ENCODE measurements around the gene PAM.
A peak's percentile ranks its signal among the peaks of the same experiment; 100 is the strongest.
"Not testable (repeated sequence)": the region's sequence is repeated elsewhere in the genome, so short reads cannot be mapped to it uniquely, and the experiment has no call there.

PAM gene

DNA sequence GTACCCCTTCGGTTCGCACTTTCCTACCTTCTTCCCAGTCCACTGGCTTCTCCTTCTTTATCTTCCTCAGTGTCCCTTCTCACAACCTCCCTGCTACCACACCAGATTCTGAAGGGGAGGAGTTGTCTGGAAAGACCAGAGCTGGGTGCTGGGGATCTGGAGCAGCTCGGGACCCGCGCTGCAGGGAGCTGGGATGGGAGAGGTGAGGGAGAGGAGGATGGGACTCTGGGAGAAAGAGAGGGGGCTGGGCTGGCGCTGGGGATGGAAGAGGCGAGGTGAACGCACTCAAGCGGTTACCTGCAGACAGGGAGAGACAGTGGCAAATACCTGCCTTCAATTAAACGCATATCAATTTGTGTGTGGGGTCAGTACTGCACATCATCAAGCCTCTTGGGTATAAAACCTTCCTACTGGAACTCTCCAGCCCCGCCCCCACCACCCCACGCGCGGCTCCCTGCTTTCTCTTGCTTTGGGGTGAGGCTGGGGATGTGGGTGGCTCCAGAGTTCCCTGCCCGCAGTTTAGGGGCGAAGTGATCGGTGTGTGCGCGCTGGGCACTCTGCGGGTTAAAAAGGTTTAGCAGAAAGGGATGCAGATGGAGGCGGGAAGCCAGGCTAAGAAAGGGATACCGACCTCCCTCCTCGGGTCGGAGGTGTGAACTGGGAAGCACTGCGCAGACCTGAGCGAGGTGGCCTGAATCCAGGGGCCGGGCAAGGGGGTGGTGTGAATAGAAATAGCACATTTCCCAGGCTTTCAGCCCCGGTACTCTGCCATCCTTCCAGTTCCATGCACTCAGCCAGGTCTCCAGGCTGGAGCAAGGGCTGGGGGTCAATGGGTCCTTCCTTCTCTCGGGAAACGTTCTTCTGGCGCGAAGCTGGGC is 977 bp upstream of the PAM start:
- no peak for ATAC-seq

DNA sequence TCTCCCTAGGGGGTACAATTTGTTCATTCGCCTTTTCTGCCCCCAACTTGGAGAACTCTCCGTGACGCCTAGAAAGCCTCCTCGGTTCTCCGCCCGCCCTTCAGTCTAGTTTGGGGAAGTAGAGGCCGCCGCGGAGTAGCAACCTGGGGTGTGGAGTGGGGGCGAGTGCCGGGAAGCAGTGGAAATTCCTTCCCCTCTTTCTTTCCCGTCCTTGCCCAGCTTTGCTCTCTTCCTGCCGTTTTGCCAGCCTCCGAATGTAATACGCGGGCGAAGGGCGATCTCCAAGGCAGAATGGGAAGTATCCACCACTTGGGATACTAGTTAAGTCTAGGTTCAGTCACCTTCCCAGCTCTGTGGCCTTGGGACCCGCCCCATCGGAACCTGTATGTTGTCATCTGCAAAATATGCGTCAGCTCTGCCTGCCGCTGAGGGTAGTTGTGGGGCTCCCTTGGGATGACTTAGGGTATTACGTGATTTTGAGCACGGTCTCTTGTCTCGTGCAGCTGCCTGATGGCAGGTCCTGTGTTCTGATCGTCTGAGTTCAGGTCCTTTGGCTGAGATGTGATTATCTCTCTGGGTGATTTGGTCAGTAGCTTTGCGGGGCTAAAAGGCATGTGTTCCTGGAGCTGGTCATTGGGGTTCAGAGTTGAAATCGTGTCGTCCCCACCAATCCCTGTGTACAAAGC is 724 bp downstream of the PAM start:
- peak; percentile 86 to 88 for ATAC-seq

DNA sequence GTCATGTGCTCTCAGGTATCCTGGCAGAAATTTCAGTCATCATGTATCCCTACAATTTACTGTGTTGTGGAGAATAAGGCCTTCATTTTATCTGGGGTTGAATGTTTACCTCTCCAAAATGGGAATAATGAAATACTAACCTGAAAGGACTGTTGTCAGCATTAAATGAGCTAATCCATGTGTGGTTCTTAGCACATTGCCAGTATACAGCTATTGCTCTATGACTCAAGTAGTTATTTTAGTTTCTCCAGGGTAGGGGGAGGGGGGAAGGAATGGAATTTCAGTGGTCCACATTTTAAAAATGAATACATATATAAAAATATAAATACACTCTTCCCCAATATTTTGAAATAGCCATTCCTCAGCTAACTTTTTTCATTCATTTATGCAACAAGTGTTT is 3.5 kb downstream of the PAM start:
- no peak for ATAC-seq

DNA sequence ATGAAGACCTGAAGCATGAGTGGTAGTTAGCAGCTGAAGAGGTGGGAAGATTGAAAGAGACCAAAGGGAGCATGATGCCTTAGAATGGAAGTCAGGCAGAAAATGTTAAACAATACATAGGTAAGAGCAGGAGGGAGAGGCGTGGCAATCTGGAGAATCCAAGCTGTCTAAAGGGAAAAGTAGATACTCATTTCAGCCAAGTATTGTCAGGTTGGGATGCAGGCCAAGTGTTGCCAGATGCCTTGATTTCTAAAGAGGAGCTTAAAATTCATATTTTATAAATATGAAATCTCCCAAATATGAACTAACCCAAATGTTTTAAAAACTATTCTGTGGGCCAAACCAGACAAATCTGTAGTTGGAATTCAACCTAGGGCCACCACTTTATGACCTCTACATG is 4.2 kb downstream of the PAM start:
- ATAC-seq: no peak

GRCh38 chr5:102759700-102760099 is 4.6 kb downstream of the PAM start:
- ATAC-seq: no peak

DNA sequence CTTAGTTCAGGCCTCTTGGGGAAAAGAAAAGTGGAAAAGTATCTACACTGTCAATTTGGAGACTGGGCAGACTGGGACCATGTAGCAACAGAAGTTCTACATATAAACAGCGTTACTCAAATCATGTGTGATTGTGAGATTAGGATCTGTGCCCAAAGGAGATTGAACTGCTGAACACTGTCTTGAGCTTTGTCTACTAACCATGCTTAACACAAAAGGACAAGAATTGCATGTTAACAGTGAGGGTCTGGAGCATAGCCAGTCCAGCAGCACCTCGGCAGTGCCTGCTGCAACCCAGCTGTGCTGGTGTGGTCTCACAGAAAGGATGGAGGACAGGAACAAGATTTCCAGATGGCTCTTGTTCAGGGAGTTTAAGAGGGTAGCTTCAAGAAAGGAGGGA is 5.7 kb downstream of the PAM start:
- ATAC-seq: no peak

GRCh38 chr5:102762095-102762534 is 7.0 kb downstream of the PAM start:
- ATAC-seq: peak; percentile 64 to 66

DNA sequence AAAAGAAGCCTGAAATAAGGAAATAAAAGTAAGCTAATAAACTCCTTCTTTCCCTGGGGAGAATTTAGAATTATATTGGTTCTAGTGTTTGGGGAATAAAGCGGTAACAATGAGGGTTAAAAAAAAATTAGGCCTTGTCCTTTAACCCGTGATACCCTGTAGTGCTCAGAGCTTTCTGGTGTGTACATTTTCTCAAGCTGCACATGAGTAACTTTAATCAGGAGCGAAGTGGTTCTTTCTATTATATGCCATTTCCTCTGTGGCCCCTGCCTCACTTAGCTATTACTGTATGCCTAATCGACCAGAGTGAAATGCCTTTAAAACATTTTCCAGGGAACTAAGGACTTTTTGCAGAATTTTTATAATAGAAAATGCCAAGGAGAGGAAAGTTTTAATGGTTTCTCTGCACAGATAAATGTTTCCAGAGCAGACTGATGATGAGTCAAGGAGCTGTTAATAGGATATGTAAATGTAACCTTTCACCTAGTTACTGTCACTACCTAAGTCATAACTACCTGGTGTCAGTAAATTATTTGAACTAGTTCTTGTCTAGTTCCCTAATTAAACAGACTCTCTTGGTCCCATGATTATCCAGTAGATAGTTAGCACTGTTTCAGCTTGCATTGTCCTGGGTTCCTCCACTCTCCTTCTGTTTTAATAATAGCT is 7.6 kb downstream of the PAM start:
- ATAC-seq: peak; percentile 64 to 65

GRCh38 chr5:102763734-102764133 is 8.6 kb downstream of the PAM start:
- ATAC-seq: no peak

GRCh38 chr5:102764381-102765004 is 9.4 kb downstream of the PAM start:
- ATAC-seq: no peak

GRCh38 chr5:102765350-102765749 is 10.2 kb downstream of the PAM start:
- ATAC-seq: no peak

- ATAC-seq: no peak
Observed at GRCh38 chr5:102766295-102767090, 11.4 kb downstream of the PAM start.

DNA sequence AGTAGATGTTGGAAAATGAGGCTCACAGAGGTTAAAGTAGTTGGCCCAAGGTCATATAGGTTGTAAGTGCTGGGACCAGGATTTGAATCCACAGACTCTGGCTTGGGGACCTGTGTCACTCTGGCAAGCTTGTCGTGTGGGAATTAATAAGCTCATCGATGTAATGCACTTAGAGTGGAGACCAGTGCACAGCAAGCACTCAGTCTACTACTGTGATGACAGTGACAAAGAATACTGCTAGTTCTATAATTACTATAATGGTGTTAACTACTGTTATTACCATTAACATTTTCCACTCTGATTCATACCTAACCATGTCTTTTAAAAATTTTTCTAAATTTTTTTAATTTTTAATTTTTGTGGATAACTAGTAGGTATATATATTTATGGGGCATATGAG is 12.8 kb downstream of the PAM start:
- ATAC-seq: peak; percentile 91 to 95

DNA sequence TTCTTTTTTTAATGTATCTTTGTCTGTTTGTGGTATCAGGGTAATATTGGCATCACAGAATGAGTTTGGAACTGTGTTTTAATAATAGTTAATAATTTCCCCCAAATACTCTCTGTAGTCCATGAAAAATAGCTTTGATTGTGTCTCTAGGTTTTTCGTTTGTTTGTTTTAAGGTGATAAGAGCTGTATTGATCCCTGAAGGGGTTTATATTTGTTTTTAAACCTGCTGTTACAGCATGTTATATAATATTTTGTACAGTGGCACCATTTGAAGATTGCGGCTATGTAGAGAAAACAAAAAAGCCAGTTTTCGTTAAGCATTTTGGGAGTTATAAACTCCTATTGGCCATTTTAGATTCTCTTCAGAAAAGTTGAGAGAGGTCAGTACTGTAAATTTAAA is 15.7 kb downstream of the PAM start:
- no peak for ATAC-seq

- no peak for ATAC-seq
Observed at GRCh38 chr5:102771435-102771834, 16.3 kb downstream of the PAM start.

DNA sequence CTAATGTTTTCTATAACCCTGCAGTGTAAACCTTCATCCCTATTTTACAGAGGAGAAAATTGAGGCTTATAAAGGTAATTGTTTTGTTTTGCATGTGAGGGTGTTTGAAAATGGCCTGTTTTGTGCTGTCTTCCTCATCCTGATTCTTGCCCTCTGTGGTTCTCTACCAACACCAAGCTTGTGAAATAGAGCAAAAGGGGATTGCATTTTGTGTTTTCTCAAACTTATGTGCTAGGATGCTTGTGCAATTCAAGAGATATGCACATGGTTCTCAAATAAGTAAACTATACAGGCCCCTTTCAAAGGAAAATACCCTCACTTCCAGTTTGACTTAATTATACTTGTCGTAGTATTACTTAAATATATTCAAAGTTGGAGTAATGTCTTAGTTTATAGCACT is 17.2 kb downstream of the PAM start:
- ATAC-seq: no peak

- ATAC-seq: no peak
Observed at GRCh38 chr5:102773133-102773532, 18.0 kb downstream of the PAM start.

DNA sequence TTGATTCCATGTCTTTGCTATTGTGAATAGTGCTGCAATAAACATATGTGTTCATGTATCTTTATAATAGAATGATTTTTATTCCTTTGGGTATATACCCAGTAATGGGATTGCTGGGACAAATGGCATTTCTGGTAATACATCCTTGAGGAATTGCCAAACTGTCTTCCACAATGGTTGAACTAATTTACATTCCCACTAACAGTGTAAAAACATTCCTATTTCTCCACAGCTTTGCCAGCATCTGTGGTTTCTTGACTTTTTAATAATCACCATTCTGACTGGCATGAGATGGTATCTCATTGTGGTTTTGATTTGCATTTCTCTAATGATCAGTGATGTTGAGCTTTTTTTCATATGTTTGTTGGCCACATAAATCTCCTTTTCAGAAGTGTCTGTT is 20.7 kb downstream of the PAM start:
- not testable (repeated sequence) for ATAC-seq

DNA sequence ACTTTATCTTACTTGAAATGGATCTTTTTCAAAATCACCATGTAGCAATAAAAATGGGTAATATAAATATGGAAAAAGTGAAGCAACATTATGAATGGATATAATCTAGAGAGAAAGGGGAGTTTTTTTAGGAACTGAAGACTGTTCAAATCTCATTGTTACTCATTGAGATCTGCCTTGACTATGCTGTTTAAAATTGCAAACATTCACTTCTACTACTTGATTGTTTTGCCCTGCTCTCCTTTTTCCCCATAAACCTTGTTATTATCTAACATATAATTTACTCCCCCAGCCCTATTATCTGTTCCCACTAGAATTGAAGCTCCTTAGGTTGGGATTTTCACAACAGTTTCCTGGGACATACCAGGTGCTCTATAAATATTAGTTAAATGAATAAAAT is 22.0 kb downstream of the PAM start:
- ATAC-seq: no peak

GRCh38 chr5:102778478-102778877 is 23.4 kb downstream of the PAM start:
- ATAC-seq: peak; percentile 88

DNA sequence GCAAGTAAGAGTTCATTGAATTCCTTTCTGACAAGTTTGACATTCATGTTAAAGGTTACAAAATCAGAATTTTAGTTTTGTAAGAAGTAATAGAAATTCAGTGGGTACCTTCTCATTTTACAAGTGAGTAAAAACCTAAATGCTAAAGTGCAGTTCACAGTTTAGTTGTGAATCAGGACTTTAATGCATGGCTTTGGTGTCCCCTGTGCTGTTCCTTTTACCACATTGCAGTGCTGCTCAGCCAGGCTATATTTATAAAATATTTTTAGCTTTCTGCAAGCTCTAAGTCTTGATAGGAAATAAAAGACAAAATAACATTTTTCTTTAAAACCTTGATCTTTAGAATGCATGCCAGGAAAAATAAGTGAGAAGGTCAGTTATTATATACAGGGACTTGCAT is 26.3 kb downstream of the PAM start:
- no peak for ATAC-seq

- no peak for ATAC-seq
Observed at GRCh38 chr5:102781786-102782185, 26.7 kb downstream of the PAM start.
